Endothelial cell of umbilical vein (primary cell): ENCODE measurements around the gene SPAG9. TPM values are rescaled to one million over a fixed set of nuclear protein-coding genes. Genes with fewer than 3 reads are reported as not detected.

Experiments used
- Bru-seq: library from RNA; stranded (reverse); fragments of 400-500 nt; gene quantifications from one replicate; lab custom pipeline; 2021; lab: Mats Ljungman, UMichigan
- BruChase-seq, 2 experiments: library from RNA; stranded (reverse); fragments of 400-500 nt; gene quantifications; one replicate each; lab custom pipeline; 2021; lab: Mats Ljungman, UMichigan
- BruUV-seq: library from RNA; stranded (reverse); fragments of 400-500 nt; replicated peaks from 2 replicates; lab custom pipeline; 2021; lab: Mats Ljungman, UMichigan
- CTCF ChIA-PET: fragments of 300-600, 350-600 bp; sonication (Branson Sonifier 250); formaldehyde crosslinking; loops from one replicate; lab custom pipeline; 2021; ENCODE audit warnings: antibody characterized with exemption, inconsistent platforms; lab: Charles Lee
- POLR2A ChIA-PET: fragments of 300-600, 350-600 bp; sonication (Branson Sonifier 250); formaldehyde crosslinking; loops from one replicate; lab custom pipeline; 2021; ENCODE audit warnings: antibody characterized with exemption, inconsistent platforms; lab: Charles Lee
- DNase-seq: peaks from one replicate; pipeline ENCODE4 v3.0.0-alpha.2; 2011; ENCODE audit warnings: low read depth, low spot score
- FAIRE-seq: peaks from 2 replicates; lab custom pipeline; 2011; peaks lifted over from hg19 to GRCh38; lab: Jason Lieb, UNC
- H2AFZ ChIP-seq: 2 replicates; pipeline ENCODE4 v1.6.0; 2012; ENCODE audit warnings: low read depth, low read length, control low read depth, inconsistent platforms
- H3K27ac ChIP-seq: 2 replicates; pipeline ENCODE4 v1.5.1; 2011; ENCODE audit warnings: low read depth, mild to moderate bottlenecking, control low read depth, low read length, moderate library complexity; ENCODE audit not compliant: insufficient read depth
- H3K27me3 ChIP-seq, 2 experiments: 2 replicates each; pipeline versions ENCODE4 v1.6.0 to v1.6.1; 2011; ENCODE audit warnings: low read length in 2 of 2, mixed read lengths in 1 of 2; ENCODE audit not compliant: control insufficient read depth in 2 of 2, insufficient read depth in 2 of 2
- H3K36me3 ChIP-seq, 2 experiments: 2 replicates in 1 of 2; 3 replicates in 1 of 2; pipeline ENCODE4 v1.5.1; 2011; ENCODE audit warnings: low read length in 2 of 2, mild to moderate bottlenecking in 1 of 2, moderate library complexity in 1 of 2; ENCODE audit not compliant: control insufficient read depth in 2 of 2, insufficient read depth in 2 of 2; ENCODE audit errors: extremely low read depth in 1 of 2
- H3K4me1 ChIP-seq: 3 replicates; pipeline ENCODE4 v1.5.1; 2011; ENCODE audit warnings: mild to moderate bottlenecking, low read length; ENCODE audit not compliant: control insufficient read depth, insufficient read depth; ENCODE audit errors: extremely low read depth
- H3K4me2 ChIP-seq: 2 replicates; pipeline ENCODE4 v1.6.1; 2011; ENCODE audit warnings: low read length, control low read depth, mixed read lengths; ENCODE audit not compliant: insufficient read depth
- H3K4me3 ChIP-seq, 3 experiments: fragments of 200-600 bp in 1 of 3; sonication (generic), shearing (Covaris generic) in 1 of 3; replicated peaks in 1 of 3; 2 replicates each; pipeline ENCODE4 v1.5.1; 2011 to 2016; ENCODE audit warnings: control low read depth in 3 of 3, low read length in 3 of 3, mild to moderate bottlenecking in 2 of 3, inconsistent platforms in 1 of 3, low read depth in 1 of 3, moderate library complexity in 1 of 3; ENCODE audit not compliant: insufficient read depth in 1 of 3
- H3K79me2 ChIP-seq: 2 replicates; pipeline ENCODE4 v1.6.0; 2012; ENCODE audit warnings: low read length, inconsistent platforms; ENCODE audit not compliant: control insufficient read depth, insufficient read depth
- H3K9ac ChIP-seq: replicated peaks from 2 replicates; pipeline ENCODE3; 2011; ENCODE audit warnings: low read length, control low read depth; ENCODE audit not compliant: insufficient read depth; ENCODE audit errors: extremely low read depth
- H3K9me1 ChIP-seq: replicated peaks from 3 replicates; pipeline ENCODE4 v1.6.0; 2011; ENCODE audit warnings: mild to moderate bottlenecking, low read length; ENCODE audit not compliant: control insufficient read depth, insufficient read depth; ENCODE audit errors: extremely low read depth
- H3K9me3 ChIP-seq: replicated peaks from 2 replicates; pipeline ENCODE4 v1.5.1; 2012; ENCODE audit warnings: low read length, inconsistent platforms; ENCODE audit not compliant: control insufficient read depth, insufficient read depth
- H4K20me1 ChIP-seq: replicated peaks from 2 replicates; pipeline ENCODE3; 2011; ENCODE audit warnings: mild to moderate bottlenecking, low read length; ENCODE audit not compliant: control insufficient read depth, insufficient read depth; ENCODE audit errors: extremely low read depth
- CTCF ChIP-seq, 2 donors: IDR thresholded peaks; 1 replicate in 1 of 2; 2 replicates in 1 of 2; pipeline ENCODE4 v1.5.1; 2011; ENCODE audit warnings: low read length in 2 of 2, mild to moderate bottlenecking in 2 of 2, moderate library complexity in 2 of 2, control low read depth in 1 of 2, inconsistent platforms in 1 of 2, low read depth in 1 of 2; ENCODE audit not compliant: insufficient read depth in 1 of 2; ENCODE audit errors: extremely low read depth in 1 of 2
- EZH2 ChIP-seq: IDR thresholded peaks from 2 replicates; pipeline ENCODE4 v1.6.1; 2012; ENCODE audit warnings: borderline replicate concordance, low read depth, mild to moderate bottlenecking, moderate library complexity, low read length, inconsistent platforms; ENCODE audit not compliant: severe bottlenecking
- GATA2 ChIP-seq: IDR thresholded peaks from 2 replicates; pipeline ENCODE4 v1.7.0; 2011; ENCODE audit warnings: low read depth, mild to moderate bottlenecking, moderate library complexity, mixed read lengths, low read length; ENCODE audit not compliant: insufficient read length, insufficient read depth
- POLR2A ChIP-seq: IDR thresholded peaks from 2 replicates; pipeline ENCODE4 v1.6.1; 2012; ENCODE audit warnings: low read depth, mild to moderate bottlenecking, control low read depth, low read length
- POLR2AphosphoS5 ChIP-seq: IDR thresholded peaks from 2 replicates; pipeline ENCODE4 v1.6.1; 2012; ENCODE audit warnings: low read depth, mild to moderate bottlenecking, control low read depth, low read length, moderate library complexity; ENCODE audit not compliant: insufficient read depth
- dilution Hi-C: fragments of 300-500 bp; cut with MboI; formaldehyde crosslinking; loops from one replicate; pipeline ENCODE4 v1.15.0; 2019; ENCODE audit warnings: low sequenced_read_pairs; ENCODE audit not compliant: extremely low pct_ligation_motif_present
- intact Hi-C: fragments of 100-400 bp; cut with micrococcal nuclease; formaldehyde crosslinking; loops from one replicate; pipeline ENCODE4 v1.10.0; 2022
- long read RNA-seq: library from polyadenylated mRNA; stranded (forward); transcript quantifications from one replicate; pipeline ENCODE4 v2.0.0, GENCODE V29; 2021
- polyA minus RNA-seq, 3 experiments: library from RNA; depleted of rRNA, polyadenylated mRNA; stranded (reverse); fragments of >200 nt; gene quantifications; 1 replicate in 1 of 3; 2 replicates in 2 of 3; pipeline ENCODE4 v1.2.3, GENCODE V29; 2011
- polyA plus RNA-seq, 4 experiments: library from polyadenylated mRNA; depleted of rRNA in 3 of 4; stranded (reverse) in 3 of 4; unstranded in 1 of 4; fragments of >200 nt; gene quantifications; 2 replicates each; pipeline versions ENCODE4 v1.2.1 to v1.2.3, GENCODE V29; 2011 to 2012; ENCODE audit warnings: missing spikeins in 1 of 4
- total RNA-seq: library from RNA; stranded (reverse); gene quantifications from 2 replicates; pipeline ENCODE4 v1.2.3, GENCODE V29; 2021

Gene SPAG9
- 73.5 and 75.0 TPM in 2 replicates for total RNA-seq
- polyA plus RNA-seq = 13.1 and 16.5 TPM in 2 replicates
- polyA plus RNA-seq (2011; cell fraction: cytosol; rRNA removed) = 13.7 and 15.8 TPM in 2 replicates
- polyA plus RNA-seq (2011; cell fraction: nucleus; rRNA removed) = 88.6 and 102 TPM in 2 replicates
- 54.2 and 63.3 TPM in 2 replicates for polyA plus RNA-seq (2012)
- 80.7 and 108 TPM in 2 replicates for polyA minus RNA-seq
- polyA minus RNA-seq (2011; cell fraction: cytosol; rRNA and poly(A)+ RNA removed) = 26.9 TPM
- polyA minus RNA-seq (2011; cell fraction: nucleus; rRNA and poly(A)+ RNA removed) = 99.5 and 126 TPM in 2 replicates
- Bru-seq, nascent RNA = percentile 84 among the genes with signal in this experiment
- BruChase-seq, experiment 1, labeled RNA remaining after a 6-hour chase = percentile 84 among the genes with signal in this experiment
- BruChase-seq, experiment 2, labeled RNA remaining after a 2-hour chase = percentile 79 among the genes with signal in this experiment
- long read RNA-seq, full-length matches to known transcripts = 3 of 39 reads
- long read RNA-seq, partial matches to known transcripts = 9 of 39 reads
- long read RNA-seq, other reads (novel, unspliced or antisense) = 27 of 39 reads

GRCh38 chr17:51120739-51121619 lies at the start of gene SPAG9:
Gene SPAG9, minus strand, starts transcription at chr17:51120868. Its CDS starts 212 bp downstream, at chr17:51120656.
- TF ChIP-seq EZH2 = no peak
- no peak for TF ChIP-seq CTCF (IDR thresholded peaks at IDR 0.05; ENCODE audit: extremely low read depth in 1 of 2, insufficient read depth in 1 of 2, low read depth in 1 of 2, low read length in 2 of 2)
- TF ChIP-seq POLR2A = no peak
- peak; percentile 52 for TF ChIP-seq POLR2AphosphoS5
- TF ChIP-seq GATA2 = no peak
- Histone ChIP-seq H3K4me1 (peaks cover 31% of the 10 kb centered on the region), H3K79me2 (peaks cover 40% of the 10 kb centered on the region), H3K9me3 (no peaks in the 10 kb centered on the region), H3K9ac (peak within 1 kb of the TSS; percentile 100), H2AFZ (peak within 1 kb of the TSS; percentile 78), H3K9me1 (no peaks in the 10 kb centered on the region), H3K4me2 (peak within 1 kb of the TSS; percentile 100), H3K36me3 (no peaks in the 10 kb centered on the region), H3K4me3 (peak within 1 kb of the TSS; percentile 96 to 99 (median 96)), H3K27ac (peak within 1 kb of the TSS; percentile 100), H4K20me1 (peaks cover 14% of the 10 kb centered on the region), H3K27me3 (no peaks in the 10 kb centered on the region)
- ChIA-PET POLR2A (interaction anchor here (0.8 to 1.7 kb wide), 5 partner anchors 10 to 255 kb away, joined by 3 to 10 read pairs (median 3); partner anchors contain the start of genes NME1, NME2 and TOB1), CTCF (interaction anchor here (1.3 to 3.3 kb wide), 6 partner anchors 33 to 120 kb away, joined by 4 to 42 read pairs (median 10); partner anchors contain the start of genes NME1 and NME2)
- DNase-seq (peak; percentile 97), FAIRE-seq (peak; percentile 91)
- intact Hi-C loops (loop anchor here (1.0 to 5.0 kb wide), 4 partner anchors 12 to 254 kb away; partner anchors contain the start of genes NME1 and TOB1), dilution Hi-C loops (no loop called here)
- TSS peak; percentile 91 for BruUV-seq
